AG04449 (cell line): ENCODE data around the gene AP2B1.

Experiments
- CTCF ChIA-PET: fragments of 350-600 bp; formaldehyde crosslinking; extraction: SDS; loops from one replicate; lab custom pipeline; 2021; ENCODE audit warnings: antibody characterized with exemption; lab: Yijun Ruan, JAX
- POLR2A ChIA-PET: fragments of 400-600, 350-600 bp; formaldehyde crosslinking; extraction: SDS; loops from one replicate; lab custom pipeline; 2020; ENCODE audit warnings: antibody characterized with exemption, inconsistent platforms; lab: Yijun Ruan, JAX
- DNase-seq: peaks from one replicate; pipeline ENCODE4 v3.0.0-alpha.2; 2010; ENCODE audit warnings: low read depth, low spot score
- H3K4me3 ChIP-seq: 2 replicates; pipeline ENCODE4 v1.5.1; 2011; ENCODE audit warnings: low read depth, mild to moderate bottlenecking, control low read depth, low read length
- TF ChIP-seq, protein P1 (sequence below): IDR thresholded peaks from one replicate; pipeline ENCODE4 v1.5.1; 2011; ENCODE audit warnings: mild to moderate bottlenecking, moderate library complexity, low read length, control low read depth, inconsistent platforms; ENCODE audit not compliant: insufficient read depth; ENCODE audit errors: missing control alignments

Gene AP2B1

GRCh38 chr17:35566968-35567367 lies 20.2 kb upstream of the AP2B1 start:
- ChIA-PET POLR2A (interaction anchor here (0.6 kb wide), 1 partner anchor 584 kb away, joined by 4 read pairs; no protein-coding TSS in a partner anchor), CTCF (interaction anchor here (0.8 to 1.0 kb wide), 2 partner anchors 12 to 27 kb away, joined by 3 to 4 read pairs; no protein-coding TSS in a partner anchor)
- no peak overlapping the region for H3K4me3 ChIP-seq

GRCh38 chr17:35568561-35568960 lies 18.6 kb upstream of the AP2B1 start:
- POLR2A ChIA-PET, result interaction anchor here (0.6 to 1.4 kb wide), 4 partner anchors 8 to 326 kb away, joined by 3 to 7 read pairs (median 4); partner anchors contain the start of genes PEX12, SLFN11 and SLFN5
- peak overlapping the region; percentile 93 for H3K4me3 ChIP-seq
- TF ChIP-seq, protein P1, sequence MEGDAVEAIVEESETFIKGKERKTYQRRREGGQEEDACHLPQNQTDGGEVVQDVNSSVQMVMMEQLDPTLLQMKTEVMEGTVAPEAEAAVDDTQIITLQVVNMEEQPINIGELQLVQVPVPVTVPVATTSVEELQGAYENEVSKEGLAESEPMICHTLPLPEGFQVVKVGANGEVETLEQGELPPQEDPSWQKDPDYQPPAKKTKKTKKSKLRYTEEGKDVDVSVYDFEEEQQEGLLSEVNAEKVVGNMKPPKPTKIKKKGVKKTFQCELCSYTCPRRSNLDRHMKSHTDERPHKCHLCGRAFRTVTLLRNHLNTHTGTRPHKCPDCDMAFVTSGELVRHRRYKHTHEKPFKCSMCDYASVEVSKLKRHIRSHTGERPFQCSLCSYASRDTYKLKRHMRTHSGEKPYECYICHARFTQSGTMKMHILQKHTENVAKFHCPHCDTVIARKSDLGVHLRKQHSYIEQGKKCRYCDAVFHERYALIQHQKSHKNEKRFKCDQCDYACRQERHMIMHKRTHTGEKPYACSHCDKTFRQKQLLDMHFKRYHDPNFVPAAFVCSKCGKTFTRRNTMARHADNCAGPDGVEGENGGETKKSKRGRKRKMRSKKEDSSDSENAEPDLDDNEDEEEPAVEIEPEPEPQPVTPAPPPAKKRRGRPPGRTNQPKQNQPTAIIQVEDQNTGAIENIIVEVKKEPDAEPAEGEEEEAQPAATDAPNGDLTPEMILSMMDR, result no peak
- no peak for DNase-seq
- CTCF ChIA-PET, result interaction anchor here (0.7 to 1.8 kb wide), 2 partner anchors 179 to 255 kb away, joined by 3 to 5 read pairs; no protein-coding TSS in a partner anchor

More at GRCh38 chr17:35566968-35567367, 20.2 kb upstream of the AP2B1 start:
- TF ChIP-seq, protein P1, result no peak
- DNase-seq, result no peak

- POLR2A ChIA-PET, result no interaction called here
- TF ChIP-seq, protein P1, result no peak
- no peak for DNase-seq
- CTCF ChIA-PET, result interaction anchor here (0.7 to 1.8 kb wide), 3 partner anchors 9 to 256 kb away, joined by 3 to 5 read pairs (median 3); partner anchors contain the start of gene SLFN14
- no peak overlapping the region for H3K4me3 ChIP-seq
These were observed 17.7 kb upstream of the AP2B1 start for GRCh38 chr17:35569405-35569804.

- TF ChIP-seq, protein P1, result no peak
- DNase-seq, result no peak
- POLR2A ChIA-PET, result interaction anchor here (1.2 kb wide), 1 partner anchor 8 kb away, joined by 3 read pairs; no protein-coding TSS in a partner anchor
- no peak overlapping the region for H3K4me3 ChIP-seq
- CTCF ChIA-PET, result interaction anchor here (0.8 to 2.5 kb wide), 6 partner anchors 11 to 486 kb away, joined by 3 to 9 read pairs (median 3); partner anchors contain the start of genes AP2B1 and SLFN12
These were observed 11.4 kb upstream of the AP2B1 start for GRCh38 chr17:35575759-35576158.

DNA sequence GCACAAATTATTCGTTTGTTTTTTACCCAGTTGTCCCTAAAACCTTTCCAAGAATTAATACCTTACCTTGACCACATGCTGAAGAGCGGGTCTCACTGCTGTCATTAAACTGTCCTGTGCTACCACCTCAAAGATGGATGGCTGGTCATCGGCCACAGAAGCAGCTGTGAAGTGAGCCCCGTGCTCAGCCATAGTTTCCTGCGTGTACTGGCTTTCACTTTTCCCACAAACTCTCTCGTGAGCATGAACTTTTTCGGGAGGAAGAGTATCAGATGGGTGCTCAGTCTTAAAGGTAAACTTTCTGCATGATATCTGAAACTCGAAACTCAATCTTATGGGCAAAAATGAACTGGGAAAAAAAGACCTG lies 9.3 kb upstream of the AP2B1 start:
- ChIA-PET CTCF (interaction anchor here (0.7 to 2.3 kb wide), 5 partner anchors 36 to 267 kb away, joined by 3 to 15 read pairs (median 4); no protein-coding TSS in a partner anchor), POLR2A (interaction anchor here (1.0 to 2.1 kb wide), 6 partner anchors 9 to 333 kb away, joined by 3 to 18 read pairs (median 4); partner anchors contain the start of genes AP2B1 and SLFN11)
- DNase-seq, result no peak
- H3K4me3 ChIP-seq, result peak overlapping the region; percentile 83
- TF ChIP-seq, protein P1, result no peak
